Measurements from ENCODE around the gene WWOX.

WWOX gene

GRCh38 chr16:78196502-78196901 is 97.0 kb downstream of the WWOX start:
- DNase-seq (ENCODE audit: low spot score): no peak

GRCh38 chr16:78198288-78198687 is 98.8 kb downstream of the WWOX start:
- no peak for DNase-seq (ENCODE audit: low spot score)

GRCh38 chr16:78199325-78200022 is 100.0 kb downstream of the WWOX start:
- no peak for DNase-seq (ENCODE audit: low spot score)

- no peak for DNase-seq (ENCODE audit: low spot score)
These were observed 100.6 kb downstream of the WWOX start for GRCh38 chr16:78200023-78200389.

GRCh38 chr16:78200623-78201096 is 101.2 kb downstream of the WWOX start:
- DNase-seq (ENCODE audit: low spot score): no peak

- no peak for DNase-seq (ENCODE audit: low spot score)
These were observed 106.1 kb downstream of the WWOX start for GRCh38 chr16:78205506-78205905.

- DNase-seq (ENCODE audit: low spot score): no peak
These were observed 107.3 kb downstream of the WWOX start for GRCh38 chr16:78206623-78207223.

- DNase-seq (ENCODE audit: low spot score): no peak
These were observed 110.7 kb downstream of the WWOX start for GRCh38 chr16:78209951-78210661.

- DNase-seq (ENCODE audit: low spot score): no peak
These were observed 111.7 kb downstream of the WWOX start for GRCh38 chr16:78211020-78211599.

- DNase-seq (ENCODE audit: low spot score): no peak
These were observed 112.5 kb downstream of the WWOX start for GRCh38 chr16:78211946-78212345.

GRCh38 chr16:78212674-78213073 is 113.2 kb downstream of the WWOX start:
- no peak for DNase-seq (ENCODE audit: low spot score)

- no peak for DNase-seq (ENCODE audit: low spot score)
These were observed 114.3 kb downstream of the WWOX start for GRCh38 chr16:78213751-78214150.

GRCh38 chr16:78215222-78215621 is 115.8 kb downstream of the WWOX start:
- DNase-seq (ENCODE audit: low spot score): no peak

- no peak for DNase-seq (ENCODE audit: low spot score)
These were observed 116.8 kb downstream of the WWOX start for GRCh38 chr16:78216166-78216745.

GRCh38 chr16:78217276-78217675 is 117.8 kb downstream of the WWOX start:
- no peak for DNase-seq (ENCODE audit: low spot score)

- DNase-seq (ENCODE audit: low spot score): no peak
These were observed 118.8 kb downstream of the WWOX start for GRCh38 chr16:78218279-78218678.

GRCh38 chr16:78218856-78219651 is 119.6 kb downstream of the WWOX start:
- no peak for DNase-seq (ENCODE audit: low spot score)

GRCh38 chr16:78220571-78220970 is 121.1 kb downstream of the WWOX start:
- no peak for DNase-seq (ENCODE audit: low spot score)

GRCh38 chr16:78221892-78222291 is 122.4 kb downstream of the WWOX start:
- no peak for DNase-seq (ENCODE audit: low spot score)

- DNase-seq (ENCODE audit: low spot score): no peak
These were observed 124.9 kb downstream of the WWOX start for GRCh38 chr16:78224342-78224741.

GRCh38 chr16:78225919-78226318 is 126.5 kb downstream of the WWOX start:
- no peak for DNase-seq (ENCODE audit: low spot score)

GRCh38 chr16:78227855-78228254 is 128.4 kb downstream of the WWOX start:
- no peak for DNase-seq (ENCODE audit: low spot score)
